CD14-positive monocyte (primary cell): ENCODE measurements around the gene FBXW12. TPM values are rescaled to one million over a fixed set of nuclear protein-coding genes. Genes with fewer than 3 reads are reported as not detected.

ENCODE experiments used
- DNase-seq, 3 donors: peaks; one replicate each; pipeline ENCODE4 v3.0.0-alpha.2; 2011 to 2022
- H2AFZ ChIP-seq: 2 replicates; pipeline ENCODE4 v1.6.0; 2012; ENCODE audit warnings: mild to moderate bottlenecking, low read depth, low read length, inconsistent platforms; ENCODE audit not compliant: insufficient read depth, poor library complexity, severe bottlenecking
- H3K27ac ChIP-seq, 2 donors: 1 replicate in 1 of 2; 2 replicates in 1 of 2; pipeline ENCODE4 v1.5.1; 2012 to 2013; ENCODE audit warnings: low read length in 2 of 2, control low read depth in 1 of 2, inconsistent platforms in 1 of 2, low read depth in 1 of 2, mild to moderate bottlenecking in 1 of 2
- H3K27me3 ChIP-seq, 2 donors: one replicate each; pipeline versions ENCODE4 v1.6.0 to v1.6.1; 2011 to 2013; ENCODE audit warnings: low read length in 2 of 2; ENCODE audit not compliant: control insufficient read depth in 2 of 2, insufficient read depth in 2 of 2
- H3K36me3 ChIP-seq, 2 donors: replicated peaks in 1 of 2; 1 replicate in 1 of 2; 2 replicates in 1 of 2; pipeline versions ENCODE4 v1.5.1 to v1.6.1; 2012 to 2013; ENCODE audit warnings: low read length in 2 of 2, control low read depth in 1 of 2, inconsistent platforms in 1 of 2, mild to moderate bottlenecking in 1 of 2; ENCODE audit not compliant: insufficient read depth in 2 of 2, control insufficient read depth in 1 of 2
- H3K4me1 ChIP-seq, 2 donors: 1 replicate in 1 of 2; 2 replicates in 1 of 2; pipeline versions ENCODE4 v1.5.1 to v1.6.1; 2012 to 2013; ENCODE audit warnings: low read length in 2 of 2, control low read depth in 1 of 2, inconsistent platforms in 1 of 2, mild to moderate bottlenecking in 1 of 2, moderate library complexity in 1 of 2; ENCODE audit not compliant: insufficient read depth in 2 of 2, control insufficient read depth in 1 of 2
- H3K4me2 ChIP-seq: replicated peaks from 2 replicates; pipeline ENCODE3; 2012; ENCODE audit warnings: low read length, moderate library complexity, mild to moderate bottlenecking; ENCODE audit not compliant: poor library complexity, severe bottlenecking; ENCODE audit errors: extremely low read depth
- H3K4me3 ChIP-seq, 3 experiments: fragments of 200-600 bp in 1 of 3; sonication (generic) in 1 of 3; replicated peaks in 1 of 3; 1 replicate in 2 of 3; 2 replicates in 1 of 3; pipeline ENCODE4 v1.5.1; 2011 to 2013; ENCODE audit warnings: low read length in 3 of 3, mild to moderate bottlenecking in 3 of 3, control low read depth in 2 of 3, low read depth in 2 of 3, inconsistent platforms in 1 of 3, moderate library complexity in 1 of 3
- H3K79me2 ChIP-seq: 2 replicates; pipeline ENCODE4 v1.6.0; 2012; ENCODE audit warnings: mild to moderate bottlenecking, control low read depth, inconsistent platforms, low read length, moderate library complexity; ENCODE audit not compliant: insufficient read depth
- H3K9ac ChIP-seq: 2 replicates; pipeline ENCODE4 v1.6.0; 2017; ENCODE audit warnings: low read length, mild to moderate bottlenecking; ENCODE audit not compliant: insufficient read depth, poor library complexity, severe bottlenecking
- H3K9me3 ChIP-seq, 2 donors: replicated peaks in 1 of 2; 1 replicate in 1 of 2; 2 replicates in 1 of 2; pipeline versions ENCODE4 v1.5.1 to v1.6.1; 2012 to 2013; ENCODE audit warnings: low read length in 2 of 2, control low read depth in 1 of 2; ENCODE audit not compliant: control insufficient read depth in 1 of 2, insufficient read depth in 1 of 2
- H4K20me1 ChIP-seq: 2 replicates; pipeline ENCODE4 v1.6.0; 2012; ENCODE audit warnings: mild to moderate bottlenecking, low read length, control low read depth, moderate library complexity; ENCODE audit not compliant: insufficient read depth
- H3K27ac Mint-ChIP-seq, 7 donors: one replicate each; pipeline ENCODE4 v1.8.0; 2020; ENCODE audit warnings: mild to moderate bottlenecking in 7 of 7, mixed read lengths in 7 of 7, moderate library complexity in 6 of 7, inconsistent platforms in 2 of 7
- H3K27me3 Mint-ChIP-seq, 3 donors: one replicate each; pipeline ENCODE4 v1.8.0; 2021 to 2022; ENCODE audit warnings: low read depth in 3 of 3, mild to moderate bottlenecking in 3 of 3, mixed read lengths in 3 of 3, moderate library complexity in 3 of 3, inconsistent platforms in 1 of 3
- H3K36me3 Mint-ChIP-seq, 2 donors: one replicate each; pipeline ENCODE4 v1.8.0; 2020; ENCODE audit warnings: mixed read lengths in 2 of 2, inconsistent platforms in 1 of 2, mild to moderate bottlenecking in 1 of 2
- H3K4me1 Mint-ChIP-seq: one replicate; pipeline ENCODE4 v1.8.0; 2020; ENCODE audit warnings: mild to moderate bottlenecking, mixed read lengths
- H3K4me3 Mint-ChIP-seq, 2 donors: one replicate each; pipeline ENCODE4 v1.8.0; 2020; ENCODE audit warnings: mild to moderate bottlenecking in 2 of 2, mixed read lengths in 2 of 2, moderate library complexity in 1 of 2
- H3K9me3 Mint-ChIP-seq, 7 donors: one replicate each; pipeline ENCODE4 v1.8.0; 2020 to 2022; ENCODE audit warnings: mixed read lengths in 7 of 7, mild to moderate bottlenecking in 6 of 7, moderate library complexity in 6 of 7, inconsistent platforms in 2 of 7
- WGBS: methylation state at CpG from one replicate; pipeline ENCODE4 v1.1.5; 2013; ENCODE audit warnings: missing lambda C conversion rate; ENCODE audit not compliant: insufficient coverage; 5-methylcytosine and 5-hydroxymethylcytosine counted together
- intact Hi-C, 2 donors: fragments of 100-400 bp; cut with micrococcal nuclease; formaldehyde crosslinking; loops; one replicate each; pipeline versions ENCODE4 v1.15.0 to v1.15.1; 2023
- polyA plus RNA-seq, 3 donors: library from polyadenylated mRNA; depleted of rRNA in 1 of 3; unstranded in 2 of 3; stranded (reverse) in 1 of 3; fragments of 300-500 nt in 2 of 3; fragments of >200 nt in 1 of 3; fragmentation: Illumina TruSeq in 2 of 3; gene quantifications; 1 replicate in 2 of 3; 2 replicates in 1 of 3; pipeline ENCODE4 v1.2.3, GENCODE V29; 2012 to 2021
- TF ChIP-seq, protein P1 (sequence below): fragments of 200-600 bp; IDR thresholded peaks from one replicate; pipeline ENCODE4 v1.8.0; 2022; ENCODE audit warnings: antibody characterized with exemption, mild to moderate bottlenecking

The FBXW12 gene
- polyA plus RNA-seq, 3 donors, result not detected

DNA sequence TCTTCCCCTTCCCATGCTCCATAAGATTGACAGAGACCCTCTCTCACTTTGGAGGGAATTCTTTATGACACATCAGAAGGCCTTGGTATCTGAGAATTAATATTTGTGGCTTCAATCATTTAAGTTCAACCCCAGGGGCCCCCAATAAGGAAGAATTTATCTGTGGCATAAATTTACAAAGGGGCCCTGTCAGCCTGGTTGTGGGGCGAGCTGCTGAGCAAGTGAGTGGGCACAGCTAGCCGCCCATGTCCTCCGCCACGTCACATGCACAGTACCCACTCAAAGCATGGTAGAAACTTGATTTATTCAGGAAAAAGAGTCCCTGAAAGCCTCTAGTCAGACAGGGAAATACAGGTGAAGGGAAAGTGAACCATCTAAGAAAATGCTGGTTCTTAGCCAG lies 44.5 kb downstream of the FBXW12 start:
- no peaks in the 10 kb centered on the region for H3K36me3 ChIP-seq
- no peak overlapping the region for H3K4me3 Mint-ChIP-seq
- no peak overlapping the region for H3K9ac ChIP-seq
- H3K27me3 Mint-ChIP-seq, result peaks cover 0 to 3% (median 0%) of the 10 kb centered on the region in 3 donors
- no peaks in the 10 kb centered on the region for H3K36me3 Mint-ChIP-seq
- intact Hi-C loops, result no loop called here
- no peaks in the 10 kb centered on the region for H3K27me3 ChIP-seq
- no peaks in the 10 kb centered on the region for H3K4me1 Mint-ChIP-seq
- no peaks in the 10 kb centered on the region for H3K4me1 ChIP-seq
- no peak overlapping the region for H3K27ac ChIP-seq
- WGBS, result 96% methylated on average over 3 of the region's 4 CpGs
- no peaks in the 10 kb centered on the region for H3K79me2 ChIP-seq
- DNase-seq, result no peak
- H4K20me1 ChIP-seq, result no peaks in the 10 kb centered on the region
- no peak overlapping the region for H2AFZ ChIP-seq
- H3K4me2 ChIP-seq, result no peak overlapping the region
- H3K9me3 Mint-ChIP-seq, result peaks cover 0 to 2% (median 0%) of the 10 kb centered on the region in 7 donors
- TF ChIP-seq, protein P1, sequence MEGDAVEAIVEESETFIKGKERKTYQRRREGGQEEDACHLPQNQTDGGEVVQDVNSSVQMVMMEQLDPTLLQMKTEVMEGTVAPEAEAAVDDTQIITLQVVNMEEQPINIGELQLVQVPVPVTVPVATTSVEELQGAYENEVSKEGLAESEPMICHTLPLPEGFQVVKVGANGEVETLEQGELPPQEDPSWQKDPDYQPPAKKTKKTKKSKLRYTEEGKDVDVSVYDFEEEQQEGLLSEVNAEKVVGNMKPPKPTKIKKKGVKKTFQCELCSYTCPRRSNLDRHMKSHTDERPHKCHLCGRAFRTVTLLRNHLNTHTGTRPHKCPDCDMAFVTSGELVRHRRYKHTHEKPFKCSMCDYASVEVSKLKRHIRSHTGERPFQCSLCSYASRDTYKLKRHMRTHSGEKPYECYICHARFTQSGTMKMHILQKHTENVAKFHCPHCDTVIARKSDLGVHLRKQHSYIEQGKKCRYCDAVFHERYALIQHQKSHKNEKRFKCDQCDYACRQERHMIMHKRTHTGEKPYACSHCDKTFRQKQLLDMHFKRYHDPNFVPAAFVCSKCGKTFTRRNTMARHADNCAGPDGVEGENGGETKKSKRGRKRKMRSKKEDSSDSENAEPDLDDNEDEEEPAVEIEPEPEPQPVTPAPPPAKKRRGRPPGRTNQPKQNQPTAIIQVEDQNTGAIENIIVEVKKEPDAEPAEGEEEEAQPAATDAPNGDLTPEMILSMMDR, result no peak
- H3K9me3 ChIP-seq, result no peaks in the 10 kb centered on the region
- no peak overlapping the region for H3K27ac Mint-ChIP-seq
- no peak overlapping the region for H3K4me3 ChIP-seq

GRCh38 chr3:48417529-48418108 lies 45.6 kb downstream of the FBXW12 start:
- Histone ChIP-seq H3K79me2 (no peaks in the 10 kb centered on the region), H4K20me1 (no peaks in the 10 kb centered on the region), H3K9ac (no peak overlapping the region), H3K9me3 (no peaks in the 10 kb centered on the region), H2AFZ (no peak overlapping the region), H3K4me3 (no peak overlapping the region), H3K4me2 (no peak overlapping the region), H3K4me1 (no peaks in the 10 kb centered on the region), H3K36me3 (no peaks in the 10 kb centered on the region), H3K27ac (no peak overlapping the region), H3K27me3 (no peaks in the 10 kb centered on the region)
- H3K36me3 Mint-ChIP-seq, result no peaks in the 10 kb centered on the region
- H3K4me3 Mint-ChIP-seq, result no peak overlapping the region
- intact Hi-C loops, result no loop called here
- H3K27ac Mint-ChIP-seq, result no peak overlapping the region
- peaks cover 0 to 2% (median 0%) of the 10 kb centered on the region in 7 donors for H3K9me3 Mint-ChIP-seq
- TF ChIP-seq, protein P1, result no peak
- WGBS, result 93% methylated on average over 10 of the region's 14 CpGs
- H3K4me1 Mint-ChIP-seq, result no peaks in the 10 kb centered on the region
- H3K27me3 Mint-ChIP-seq, result peaks cover 0 to 5% (median 0%) of the 10 kb centered on the region in 3 donors
- DNase-seq, result no peak
